ENCODE measurements around the gene PODXL.
A peak's percentile ranks its signal among the peaks of the same experiment; 100 is the strongest.

The PODXL gene

DNA sequence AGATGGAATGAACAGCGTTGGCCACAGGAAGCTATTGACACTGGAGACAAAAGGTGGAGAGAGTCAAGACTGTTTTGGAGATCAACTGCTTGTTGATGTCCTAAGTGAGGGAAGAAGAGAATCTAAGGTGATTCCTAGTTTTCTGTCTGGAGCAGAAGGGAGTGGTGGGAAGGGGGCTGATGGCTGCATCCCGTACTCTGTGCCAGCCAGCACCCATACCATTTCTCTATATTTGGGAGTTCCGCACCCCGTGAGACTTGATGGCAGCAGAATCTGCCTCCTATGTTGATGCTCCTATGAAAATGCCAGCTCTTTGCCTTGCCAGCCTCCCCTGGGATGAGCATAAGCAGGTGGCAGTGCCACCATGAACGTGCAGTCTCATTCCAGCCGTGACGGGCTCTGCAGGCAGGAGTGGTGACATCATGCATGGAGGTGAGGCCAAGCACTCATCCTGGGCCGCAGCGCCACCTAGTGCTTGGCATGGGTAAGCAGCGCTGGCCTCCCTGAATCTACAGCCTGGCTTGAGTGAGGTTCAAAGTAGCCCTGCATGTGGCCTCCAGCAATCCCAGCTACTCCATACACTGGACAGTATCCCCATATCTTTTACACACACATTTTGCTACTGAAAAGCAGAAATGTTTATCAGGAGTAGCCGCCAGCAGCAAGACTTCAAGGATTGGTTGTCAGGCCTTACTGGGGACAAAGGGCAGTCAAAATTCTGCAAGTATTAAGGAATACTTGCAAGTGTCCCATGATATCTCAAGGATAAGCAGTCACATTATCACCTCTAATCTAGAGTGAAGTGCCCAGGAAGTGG lies 43.0 kb downstream of the PODXL start:
- peak overlapping the region; percentile 33 for H3K4me2 ChIP-seq (ENCODE audit: low read depth, low read length)
- no peaks in the 10 kb centered on the region for H3K79me2 ChIP-seq (ENCODE audit: low read length)
- no peak overlapping the region for H3K9ac ChIP-seq (ENCODE audit: low read length)
- H4K20me1 ChIP-seq (ENCODE audit: insufficient read depth, low read length), result no peaks in the 10 kb centered on the region
- H3F3A ChIP-seq (ENCODE audit: insufficient read depth, low read length), result no peaks in the 10 kb centered on the region
- H3K4me1 ChIP-seq (ENCODE audit: low read length), result peaks cover 3% of the 10 kb centered on the region; the same call in 1 of the 2 replicates
- no peak overlapping the region for H3K4me3 ChIP-seq (ENCODE audit: low read length)
- peak; percentile 87 for DNase-seq
- no peak overlapping the region for H3K27ac ChIP-seq (ENCODE audit: low read length)
- no peaks in the 10 kb centered on the region for H3K9me2 ChIP-seq (replicated peaks; ENCODE audit: insufficient read depth, low read length)
- TF ChIP-seq EZH2phosphoT487 (IDR thresholded peaks at IDR 0.05; ENCODE audit: low read length), result no peak
- TF ChIP-seq, protein P1, sequence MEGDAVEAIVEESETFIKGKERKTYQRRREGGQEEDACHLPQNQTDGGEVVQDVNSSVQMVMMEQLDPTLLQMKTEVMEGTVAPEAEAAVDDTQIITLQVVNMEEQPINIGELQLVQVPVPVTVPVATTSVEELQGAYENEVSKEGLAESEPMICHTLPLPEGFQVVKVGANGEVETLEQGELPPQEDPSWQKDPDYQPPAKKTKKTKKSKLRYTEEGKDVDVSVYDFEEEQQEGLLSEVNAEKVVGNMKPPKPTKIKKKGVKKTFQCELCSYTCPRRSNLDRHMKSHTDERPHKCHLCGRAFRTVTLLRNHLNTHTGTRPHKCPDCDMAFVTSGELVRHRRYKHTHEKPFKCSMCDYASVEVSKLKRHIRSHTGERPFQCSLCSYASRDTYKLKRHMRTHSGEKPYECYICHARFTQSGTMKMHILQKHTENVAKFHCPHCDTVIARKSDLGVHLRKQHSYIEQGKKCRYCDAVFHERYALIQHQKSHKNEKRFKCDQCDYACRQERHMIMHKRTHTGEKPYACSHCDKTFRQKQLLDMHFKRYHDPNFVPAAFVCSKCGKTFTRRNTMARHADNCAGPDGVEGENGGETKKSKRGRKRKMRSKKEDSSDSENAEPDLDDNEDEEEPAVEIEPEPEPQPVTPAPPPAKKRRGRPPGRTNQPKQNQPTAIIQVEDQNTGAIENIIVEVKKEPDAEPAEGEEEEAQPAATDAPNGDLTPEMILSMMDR (IDR thresholded peaks at IDR 0.05; ENCODE audit: low read length), result peak; percentile 100
- H3K27me3 ChIP-seq (replicated peaks; ENCODE audit: insufficient read depth, low read length), result no peaks in the 10 kb centered on the region
- no peaks in the 10 kb centered on the region for H3K9me3 ChIP-seq (replicated peaks; ENCODE audit: insufficient read depth, low read length)
- H3K36me3 ChIP-seq (replicated peaks; ENCODE audit: insufficient read depth, low read length), result no peaks in the 10 kb centered on the region
- 0 out of 2 replicates have a peak overlapping the region, but pooled peaks have one; percentile 22 for H2AFZ ChIP-seq (ENCODE audit: low read length)

DNA sequence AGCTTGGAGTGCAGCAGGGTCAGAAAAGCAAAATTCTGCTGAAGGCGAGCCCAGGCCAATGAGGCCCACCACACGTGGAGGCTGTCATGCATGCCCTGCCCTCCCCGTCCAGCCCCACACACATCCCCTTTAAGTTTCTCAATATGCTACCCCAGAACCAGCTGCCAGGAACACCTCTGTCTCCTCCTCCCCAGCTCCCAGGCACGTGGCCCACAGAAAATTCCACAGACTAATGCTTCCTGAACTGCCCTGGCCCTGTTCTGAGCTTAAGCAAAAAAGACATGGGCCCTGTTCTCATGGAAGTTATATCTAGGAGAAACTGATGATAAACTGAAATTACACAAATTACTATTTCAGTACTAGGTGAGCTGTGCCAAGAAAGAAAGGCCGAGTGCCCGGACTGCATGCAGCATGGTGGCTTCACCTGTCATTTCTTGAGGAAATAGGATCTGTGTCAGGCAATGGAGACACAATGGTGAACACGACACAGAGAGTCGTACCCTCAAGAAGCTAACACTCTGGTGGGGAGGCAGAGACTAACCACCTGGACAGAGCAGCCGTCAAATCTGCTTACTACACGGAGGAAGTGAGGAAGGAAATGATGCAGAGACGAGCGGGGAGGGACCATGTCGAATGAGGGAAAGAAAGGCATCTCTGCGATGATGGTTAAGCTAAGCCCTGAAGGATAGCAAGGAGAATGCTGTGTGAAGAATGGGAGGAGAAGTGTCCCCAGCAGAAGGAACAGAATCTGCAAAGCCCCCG lies 44.5 kb downstream of the PODXL start:
- H3K9me3 ChIP-seq (replicated peaks; ENCODE audit: insufficient read depth, low read length), result no peaks in the 10 kb centered on the region
- no peak for TF ChIP-seq EZH2phosphoT487 (IDR thresholded peaks at IDR 0.05; ENCODE audit: low read length)
- H2AFZ ChIP-seq (ENCODE audit: low read length), result no peak overlapping the region
- no peak overlapping the region for H3K4me3 ChIP-seq (ENCODE audit: low read length)
- no peak overlapping the region for H3K9ac ChIP-seq (ENCODE audit: low read length)
- no peaks in the 10 kb centered on the region for H3K36me3 ChIP-seq (replicated peaks; ENCODE audit: insufficient read depth, low read length)
- H3F3A ChIP-seq (ENCODE audit: insufficient read depth, low read length), result no peaks in the 10 kb centered on the region
- H3K27ac ChIP-seq (ENCODE audit: low read length), result no peak overlapping the region
- no peaks in the 10 kb centered on the region for H4K20me1 ChIP-seq (ENCODE audit: insufficient read depth, low read length)
- H3K27me3 ChIP-seq (replicated peaks; ENCODE audit: insufficient read depth, low read length), result no peaks in the 10 kb centered on the region
- no peak for DNase-seq
- no peaks in the 10 kb centered on the region for H3K9me2 ChIP-seq (replicated peaks; ENCODE audit: insufficient read depth, low read length)
- H3K79me2 ChIP-seq (ENCODE audit: low read length), result no peaks in the 10 kb centered on the region
- H3K4me1 ChIP-seq (ENCODE audit: low read length), result peaks cover 8% of the 10 kb centered on the region; the same call in 1 of the 2 replicates
- H3K4me2 ChIP-seq (ENCODE audit: low read depth, low read length), result no peak overlapping the region

DNA sequence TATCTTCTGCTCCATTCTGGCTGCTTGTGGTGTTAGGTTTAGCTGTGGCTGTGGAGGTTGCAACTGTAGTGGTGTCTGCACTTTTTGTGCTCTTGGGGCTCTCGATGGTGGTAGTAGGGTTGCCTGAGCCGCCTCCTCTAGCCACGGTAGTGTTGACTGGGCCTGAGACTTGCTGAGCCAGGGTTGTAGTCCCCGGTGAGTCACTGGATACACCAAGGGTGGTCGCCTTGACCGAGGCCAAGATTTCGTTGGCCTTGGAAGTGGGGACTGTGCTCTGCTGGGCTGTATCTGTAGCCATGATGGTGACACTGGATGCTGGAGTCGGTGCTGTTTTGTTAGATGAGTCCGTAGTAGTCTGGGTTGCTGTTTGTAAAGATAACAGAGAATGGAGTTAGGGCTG lies 45.4 kb downstream of the PODXL start:
- Histone ChIP-seq H3K79me2 (ENCODE audit: low read length) (no peaks in the 10 kb centered on the region), H2AFZ (ENCODE audit: low read length) (no peak overlapping the region), H3K9me2 (replicated peaks; ENCODE audit: insufficient read depth, low read length) (no peaks in the 10 kb centered on the region), H3K27me3 (replicated peaks; ENCODE audit: insufficient read depth, low read length) (no peaks in the 10 kb centered on the region), H3K27ac (ENCODE audit: low read length) (no peak overlapping the region), H3K4me1 (ENCODE audit: low read length) (peaks cover 8% of the 10 kb centered on the region; the same call in 1 of the 2 replicates), H4K20me1 (ENCODE audit: insufficient read depth, low read length) (no peaks in the 10 kb centered on the region), H3K36me3 (replicated peaks; ENCODE audit: insufficient read depth, low read length) (no peaks in the 10 kb centered on the region), H3F3A (ENCODE audit: insufficient read depth, low read length) (no peaks in the 10 kb centered on the region), H3K9ac (ENCODE audit: low read length) (no peak overlapping the region), H3K4me2 (ENCODE audit: low read depth, low read length) (no peak overlapping the region), H3K9me3 (replicated peaks; ENCODE audit: insufficient read depth, low read length) (no peaks in the 10 kb centered on the region), H3K4me3 (ENCODE audit: low read length) (no peak overlapping the region)
- DNase-seq, result no peak
- TF ChIP-seq EZH2 (optimal IDR thresholded peaks at IDR 0.05; ENCODE audit: low read depth, low read length) (no peak), EZH2phosphoT487 (IDR thresholded peaks at IDR 0.05; ENCODE audit: low read length) (no peak)
- TF ChIP-seq, protein P1 (IDR thresholded peaks at IDR 0.05; ENCODE audit: low read length), result no peak

All from MM.1S (cell line).